Activated CD4-positive, alpha-beta T cell treated with anti-CD3 and anti-CD28 coated beads, Interleukin-2, amount 50 U/mL, for 16 hours (primary cell): ENCODE results near the gene IRAG1.
"Not testable (repeated sequence)": the region's sequence is repeated elsewhere in the genome, so short reads cannot be mapped to it uniquely, and the experiment has no call there.

Experiments used
- DNase-seq: peaks from one replicate; pipeline ENCODE4 v3.0.0-alpha.2; 2020

The IRAG1 gene

GRCh38 chr11:10699072-10699471, 5.5 kb upstream of the IRAG1 start:
- no peak for DNase-seq

GRCh38 chr11:10697323-10697620, 3.7 kb upstream of the IRAG1 start:
- DNase-seq = no peak

- no peak for DNase-seq
Observed at GRCh38 chr11:10696468-10697322, 3.1 kb upstream of the IRAG1 start.

- no peak for DNase-seq
Observed at GRCh38 chr11:10695833-10696232, 2.3 kb upstream of the IRAG1 start.

- DNase-seq = no peak
Observed at GRCh38 chr11:10694486-10695239, 1.1 kb upstream of the IRAG1 start.

- no peak for DNase-seq
Observed at GRCh38 chr11:10692531-10693115, 932 bp downstream of the IRAG1 start.

GRCh38 chr11:10688401-10688800, 5.2 kb downstream of the IRAG1 start:
- no peak for DNase-seq

GRCh38 chr11:10686311-10686710, 7.2 kb downstream of the IRAG1 start:
- no peak for DNase-seq

- no peak for DNase-seq
Observed at GRCh38 chr11:10683429-10683828, 10.1 kb downstream of the IRAG1 start.

- DNase-seq = no peak
Observed at GRCh38 chr11:10680956-10681487, 12.5 kb downstream of the IRAG1 start.

GRCh38 chr11:10680279-10680678, 13.3 kb downstream of the IRAG1 start:
- not testable (repeated sequence) for DNase-seq

- no peak for DNase-seq
Observed at GRCh38 chr11:10679644-10680043, 13.9 kb downstream of the IRAG1 start.

GRCh38 chr11:10678101-10678500, 15.5 kb downstream of the IRAG1 start:
- no peak for DNase-seq

- DNase-seq = no peak
Observed at GRCh38 chr11:10676919-10677318, 16.6 kb downstream of the IRAG1 start.

GRCh38 chr11:10674911-10675440, 18.6 kb downstream of the IRAG1 start:
- DNase-seq = no peak

- no peak for DNase-seq
Observed at GRCh38 chr11:10674440-10674855, 19.1 kb downstream of the IRAG1 start.

- DNase-seq = no peak
Observed at GRCh38 chr11:10673501-10674062, 20.0 kb downstream of the IRAG1 start.

- no peak for DNase-seq
Observed at GRCh38 chr11:10670099-10670498, 23.5 kb downstream of the IRAG1 start.

GRCh38 chr11:10669258-10670033, 24.1 kb downstream of the IRAG1 start:
- no peak for DNase-seq

GRCh38 chr11:10667521-10667885, 26.1 kb downstream of the IRAG1 start:
- DNase-seq = no peak

- DNase-seq = no peak
Observed at GRCh38 chr11:10666556-10667520, 26.7 kb downstream of the IRAG1 start.
